Stomach (tissue), 9 donors: ENCODE data around the gene NTM. TPM values are rescaled to one million over a fixed set of nuclear protein-coding genes. Genes with fewer than 3 reads are reported as not detected.

Source experiments
- DNase-seq, 2 donors: peaks; one replicate each; pipeline versions ENCODE4 v3.0.0 to v3.0.0-alpha.2; 2013 to 2019
- H3K27ac ChIP-seq, 5 donors: fragments of 200-600 bp in 4 of 5; sonication (generic) in 4 of 5; one replicate each; pipeline ENCODE4 v1.5.1; 2013 to 2019; ENCODE audit warnings: mild to moderate bottlenecking in 1 of 5, moderate library complexity in 1 of 5
- H3K27me3 ChIP-seq, 3 donors: fragments of 200-600 bp; sonication (generic); one replicate each; pipeline ENCODE4 v1.5.1; 2017 to 2019; ENCODE audit warnings: mixed run types in 1 of 3
- H3K36me3 ChIP-seq, 4 donors: fragments of 200-600 bp; sonication (generic); 1 replicate in 3 of 4; 2 replicates in 1 of 4; pipeline ENCODE4 v1.5.1; 2016 to 2019
- H3K4me1 ChIP-seq, 4 donors: fragments of 200-600 bp; sonication (generic); one replicate each; pipeline ENCODE4 v1.5.1; 2016 to 2019
- H3K4me3 ChIP-seq, 4 donors: fragments of 200-600 bp; sonication (generic) in 3 of 4; one replicate each; pipeline ENCODE4 v1.5.1; 2016 to 2019; ENCODE audit warnings: mild to moderate bottlenecking in 1 of 4
- H3K9me3 ChIP-seq, 4 donors: fragments of 200-600 bp; sonication (generic); one replicate each; pipeline ENCODE4 v1.5.1; 2016 to 2019
- CTCF ChIP-seq, 7 experiments: fragments of 450-650 bp in 4 of 7; fragments of 200-600 bp in 3 of 7; sonication (generic) in 3 of 7; IDR thresholded peaks; one replicate each; pipeline ENCODE4 v1.5.1; 2016 to 2019; ENCODE audit warnings: antibody characterized with exemption in 7 of 7, control low read depth in 2 of 7, mild to moderate bottlenecking in 1 of 7
- EP300 ChIP-seq: sonication (generic); formaldehyde crosslinking; IDR thresholded peaks from one replicate; pipeline ENCODE4 v1.6.1; 2017; ENCODE audit warnings: antibody characterized with exemption
- POLR2A ChIP-seq, 4 donors: fragments of 450-650 bp; IDR thresholded peaks; one replicate each; pipeline ENCODE4 v1.6.1; 2016; ENCODE audit warnings: antibody characterized with exemption in 4 of 4, control low read depth in 2 of 4, mild to moderate bottlenecking in 1 of 4, moderate library complexity in 1 of 4
- POLR2AphosphoS5 ChIP-seq, 3 donors: sonication (generic); formaldehyde crosslinking; IDR thresholded peaks; one replicate each; pipeline ENCODE4 v1.6.1; 2016; ENCODE audit warnings: antibody characterized with exemption in 3 of 3
- WGBS, 5 donors: extraction: QIAGEN DNeasy Blood & Tissue Kit in 3 of 5; methylation state at CpG; one replicate each; pipeline versions ENCODE4 v1.1.5 to v1.1.7; 2013 to 2018; 5-methylcytosine and 5-hydroxymethylcytosine counted together
- intact Hi-C: fragments of 100-400 bp; cut with DNase I; formaldehyde crosslinking; loops from one replicate; pipeline ENCODE4 v1.15.1; 2023; ENCODE audit warnings: low total_unique reads
- polyA plus RNA-seq, 3 donors: library from polyadenylated mRNA; stranded (reverse); fragments of 200-250 nt; gene quantifications; one replicate each; pipeline ENCODE4 v1.2.3, GENCODE V29; 2013
- total RNA-seq, 5 donors: library from RNA; depleted of rRNA; stranded (reverse); fragments of >200 nt; gene quantifications; one replicate each; pipeline versions ENCODE4 v1.1.0 to v1.2.3, GENCODE V29; 2014 to 2016
- donor health status: healthy with polysubstance abuse.
- donor health status: Bipolar disorder and iron deficiency.
- donor health status: healthy.

The NTM gene
- total and polyA plus RNA-seq, 8 donors: 0.50 to 8.4 (median 1.3) TPM; not detected in 3

DNA sequence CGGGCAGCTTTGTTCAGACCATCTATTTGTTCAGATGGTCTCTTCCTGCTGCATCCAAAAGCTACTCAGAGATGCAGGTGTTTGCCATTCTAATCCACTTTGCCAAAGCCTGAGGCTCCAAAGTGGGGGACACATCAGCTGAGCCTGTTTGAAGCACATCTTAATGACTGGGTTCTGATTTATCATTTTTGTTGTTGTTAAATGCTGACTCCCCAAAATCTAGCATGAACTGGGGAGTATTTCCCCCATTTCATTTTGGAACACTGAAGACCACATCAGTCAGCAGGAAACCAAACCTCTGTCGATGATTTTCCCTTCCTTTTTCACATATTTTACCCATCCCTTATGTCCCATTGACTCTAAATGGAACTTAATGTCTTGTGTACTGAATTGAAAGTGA is 262.6 kb downstream of the NTM start:
- Histone ChIP-seq H3K9me3 (no peaks in the 10 kb centered on the region), H3K36me3 (no peaks in the 10 kb centered on the region), H3K4me3 (no peak overlapping the region), H3K4me1 (no peaks in the 10 kb centered on the region), H3K27ac (no peak overlapping the region), H3K27me3 (peaks cover 0 to under 1% (median 0%) of the 10 kb centered on the region in 3 donors)
- DNase-seq: no peak
- 81 to 90% (median 83%) methylated on average over 2 of the region's 2 CpGs for WGBS, 5 donors
- no peak for TF ChIP-seq CTCF (IDR thresholded peaks at IDR 0.05)
- no peak for TF ChIP-seq EP300
- no peak for TF ChIP-seq POLR2A (IDR thresholded peaks at IDR 0.05)
- TF ChIP-seq POLR2AphosphoS5 (IDR thresholded peaks at IDR 0.05): no peak
- intact Hi-C loops: no loop called here

DNA sequence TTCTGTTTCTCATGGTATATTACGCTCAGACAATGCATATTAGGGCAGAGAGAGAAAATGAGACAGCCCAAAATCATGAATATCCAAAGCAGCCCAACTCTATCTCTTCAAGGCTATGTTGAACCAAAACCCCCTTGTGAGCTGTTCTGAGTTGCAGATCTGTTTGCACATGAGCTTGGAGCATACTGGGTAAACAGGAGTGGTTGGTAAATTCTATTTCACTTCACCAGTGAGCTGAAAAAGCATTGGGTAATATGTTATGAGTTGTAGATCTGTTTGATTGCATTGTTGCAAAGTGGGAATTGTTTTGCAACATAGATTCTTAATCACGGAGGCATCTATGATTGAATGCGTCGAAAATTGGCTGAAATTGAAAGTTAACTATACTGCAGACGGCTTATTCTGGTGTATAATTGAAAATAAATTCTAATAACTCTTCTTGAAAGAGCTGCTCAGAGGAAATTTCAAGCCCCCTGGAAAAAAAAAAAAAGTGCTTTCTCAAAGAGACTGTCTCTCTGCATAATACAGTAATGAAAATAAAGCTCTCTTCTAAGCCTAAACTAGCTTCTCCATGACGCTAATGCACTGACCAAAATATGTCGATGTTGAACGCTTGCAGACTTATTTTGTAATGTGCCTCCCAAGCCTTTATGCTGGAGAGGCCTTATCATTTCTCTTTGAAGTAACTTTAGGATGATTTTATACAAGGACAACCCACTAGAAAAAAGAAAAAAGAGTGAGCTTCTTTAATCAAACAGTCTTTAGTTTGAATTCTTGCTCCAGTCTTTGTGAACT is 263.7 kb downstream of the NTM start:
- 59 to 63% (median 61%) methylated on average over 8 of the region's 8 CpGs for WGBS, 5 donors
- Histone ChIP-seq H3K27me3 (no peaks in the 10 kb centered on the region), H3K9me3 (no peaks in the 10 kb centered on the region), H3K4me1 (no peaks in the 10 kb centered on the region), H3K36me3 (no peaks in the 10 kb centered on the region), H3K27ac (no peak overlapping the region), H3K4me3 (no peak overlapping the region)
- intact Hi-C loops: no loop called here
- DNase-seq: no peak
- TF ChIP-seq CTCF (IDR thresholded peaks at IDR 0.05): no peak
- no peak for TF ChIP-seq EP300
- no peak for TF ChIP-seq POLR2AphosphoS5 (IDR thresholded peaks at IDR 0.05)
- TF ChIP-seq POLR2A (IDR thresholded peaks at IDR 0.05): no peak

GRCh38 chr11:131637469-131638175 is 267.2 kb downstream of the NTM start:
- Histone ChIP-seq H3K27me3 (no peaks in the 10 kb centered on the region), H3K9me3 (no peaks in the 10 kb centered on the region), H3K27ac (no peak overlapping the region), H3K4me1 (no peaks in the 10 kb centered on the region), H3K4me3 (no peak overlapping the region), H3K36me3 (no peaks in the 10 kb centered on the region)
- DNase-seq: no peak
- intact Hi-C loops: no loop called here
- no peak for TF ChIP-seq EP300
- no peak for TF ChIP-seq POLR2AphosphoS5 (IDR thresholded peaks at IDR 0.05)
- TF ChIP-seq POLR2A (IDR thresholded peaks at IDR 0.05): no peak
- no peak for TF ChIP-seq CTCF (IDR thresholded peaks at IDR 0.05)
- 72 to 80% (median 76%) methylated on average over 6 of the region's 6 CpGs for WGBS, 5 donors

DNA sequence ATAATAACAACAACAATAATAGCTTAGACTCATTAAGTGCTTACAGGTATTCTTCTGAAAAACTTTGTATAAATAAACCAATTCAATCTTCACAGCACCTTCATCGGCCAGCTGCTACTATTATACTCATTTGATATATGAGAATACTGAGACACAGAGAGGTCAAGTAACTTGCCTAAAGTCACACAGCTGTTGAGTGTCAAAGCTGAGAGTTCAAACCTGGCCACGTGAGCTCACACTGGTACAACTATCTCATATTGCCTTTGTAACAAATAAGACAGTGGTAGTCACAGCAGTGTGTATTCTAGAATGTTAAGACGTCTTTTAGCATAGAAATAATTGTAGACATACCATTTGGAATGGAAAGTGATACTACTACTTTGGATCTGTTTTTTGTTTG is 268.5 kb downstream of the NTM start:
- intact Hi-C loops: no loop called here
- DNase-seq: no peak
- no peaks in the 10 kb centered on the region for H3K36me3 ChIP-seq
- no peaks in the 10 kb centered on the region for H3K27me3 ChIP-seq
- TF ChIP-seq CTCF (IDR thresholded peaks at IDR 0.05): no peak
- TF ChIP-seq POLR2A (IDR thresholded peaks at IDR 0.05): no peak
- TF ChIP-seq EP300: no peak
- TF ChIP-seq POLR2AphosphoS5 (IDR thresholded peaks at IDR 0.05): no peak
- H3K9me3 ChIP-seq: no peaks in the 10 kb centered on the region
- no peaks in the 10 kb centered on the region for H3K4me1 ChIP-seq
- no peak overlapping the region for H3K4me3 ChIP-seq
- WGBS, 5 donors: 71 to 82% (median 78%) methylated on average over 3 of the region's 3 CpGs
- H3K27ac ChIP-seq: no peak overlapping the region
